Neural cell (in vitro differentiated cells): Measurements from ENCODE around the gene CEP350. TPM values are rescaled to one million over a fixed set of nuclear protein-coding genes. Genes with fewer than 3 reads are reported as not detected.

ENCODE experiments used
- H2AFZ ChIP-seq: fragments of 200-600, 300-800 bp; sonication (generic), shearing (Covaris generic); 2 replicates; pipeline ENCODE4 v1.6.0; 2014; ENCODE audit warnings: low read depth, mild to moderate bottlenecking, antibody characterized with exemption, low read length, moderate library complexity
- H3F3A ChIP-seq: fragments of 200-600 bp; shearing (Covaris generic); 2 replicates; pipeline ENCODE4 v1.6.1; 2016; ENCODE audit warnings: mild to moderate bottlenecking, moderate library complexity, mixed read lengths, antibody characterized with exemption, low read length; ENCODE audit not compliant: insufficient read depth, poor library complexity, severe bottlenecking
- H3K27ac ChIP-seq: fragments of 200-600, 300-800 bp; sonication (generic), shearing (Covaris generic); 2 replicates; pipeline ENCODE4 v1.5.1; 2014; ENCODE audit warnings: mild to moderate bottlenecking, low read length, moderate library complexity
- H3K27me3 ChIP-seq: fragments of 300-800, 200-600 bp; sonication (generic), shearing (Covaris generic); 2 replicates; pipeline ENCODE4 v1.6.0; 2014; ENCODE audit warnings: mild to moderate bottlenecking, low read depth, low read length, moderate library complexity; ENCODE audit not compliant: insufficient read depth
- H3K36me3 ChIP-seq: fragments of 300-800, 200-600 bp; sonication (generic), shearing (Covaris generic); 2 replicates; pipeline ENCODE4 v1.5.1; 2014; ENCODE audit warnings: mild to moderate bottlenecking, antibody characterized with exemption, low read length, moderate library complexity; ENCODE audit not compliant: insufficient read depth
- H3K4me2 ChIP-seq: fragments of 300-800, 200-600 bp; sonication (generic), shearing (Covaris generic); 2 replicates; pipeline ENCODE4 v1.6.0; 2014; ENCODE audit warnings: mild to moderate bottlenecking, low read length
- H3K4me3 ChIP-seq: fragments of 300-800, 200-600 bp; sonication (generic), shearing (Covaris generic); 2 replicates; pipeline ENCODE4 v1.5.1; 2014; ENCODE audit warnings: mild to moderate bottlenecking, low read length, moderate library complexity
- H3K79me2 ChIP-seq: fragments of 200-600 bp; shearing (Covaris generic); replicated peaks from 2 replicates; pipeline ENCODE4 v1.6.0; 2014; ENCODE audit warnings: mild to moderate bottlenecking, low read length, moderate library complexity; ENCODE audit not compliant: insufficient read depth
- H3K9ac ChIP-seq: fragments of 300-800, 200-600 bp; sonication (generic), shearing (Covaris generic); 2 replicates; pipeline ENCODE4 v1.6.1; 2016; ENCODE audit warnings: mild to moderate bottlenecking, low read length, mixed read lengths
- H3K9me2 ChIP-seq: fragments of 200-600 bp; shearing (Covaris generic); 2 replicates; pipeline ENCODE4 v1.6.1; 2016; ENCODE audit warnings: mild to moderate bottlenecking, low read length, mixed read lengths; ENCODE audit not compliant: insufficient read depth
- H3K9me3 ChIP-seq: fragments of 200-600, 300-800 bp; sonication (generic), shearing (Covaris generic); 2 replicates; pipeline ENCODE4 v1.6.1; 2016; ENCODE audit warnings: mild to moderate bottlenecking, mixed run types, low read length, moderate library complexity, mixed read lengths
- H4K20me1 ChIP-seq: fragments of 200-600 bp; shearing (Covaris generic); 2 replicates; pipeline ENCODE4 v1.6.1; 2016; ENCODE audit warnings: mild to moderate bottlenecking, mixed run types; ENCODE audit not compliant: insufficient read depth
- CTCF ChIP-seq: fragments of 450-650 bp; IDR thresholded peaks from 2 replicates; pipeline ENCODE4 v1.5.1; 2014; ENCODE audit warnings: antibody characterized with exemption, mild to moderate bottlenecking, moderate library complexity; ENCODE audit not compliant: poor library complexity, severe bottlenecking
- EP300 ChIP-seq: fragments of 450-650 bp; conservative IDR thresholded peaks from 2 replicates; pipeline ENCODE4 v1.6.1; 2014; ENCODE audit warnings: antibody characterized with exemption, mild to moderate bottlenecking, moderate library complexity; ENCODE audit not compliant: poor library complexity, severe bottlenecking
- EZH2 ChIP-seq: fragments of 200-600, 300-800 bp; shearing (Covaris generic), sonication (generic); IDR thresholded peaks from 2 replicates; pipeline ENCODE4 v1.6.1; 2014; ENCODE audit warnings: antibody characterized with exemption, low read length, borderline replicate concordance, mild to moderate bottlenecking; ENCODE audit not compliant: insufficient read depth, poor library complexity, severe bottlenecking
- MXI1 ChIP-seq: fragments of 450-650 bp; conservative IDR thresholded peaks from 2 replicates; pipeline ENCODE4 v1.6.1; 2014; ENCODE audit warnings: antibody characterized with exemption, mild to moderate bottlenecking; ENCODE audit not compliant: poor library complexity, severe bottlenecking
- POLR2AphosphoS5 ChIP-seq: IDR thresholded peaks from 2 replicates; pipeline ENCODE4 v1.6.1; 2012
- RAD21 ChIP-seq: fragments of 450-650 bp; conservative IDR thresholded peaks from 2 replicates; pipeline ENCODE4 v1.6.1; 2014; ENCODE audit warnings: antibody characterized with exemption, mild to moderate bottlenecking, moderate library complexity
- REST ChIP-seq: IDR thresholded peaks from 2 replicates; pipeline ENCODE4 v1.6.1; 2012; ENCODE audit warnings: borderline replicate concordance
- SMC3 ChIP-seq: fragments of 450-650 bp; conservative IDR thresholded peaks from 2 replicates; pipeline ENCODE4 v1.6.1; 2014; ENCODE audit warnings: antibody characterized with exemption, mild to moderate bottlenecking, moderate library complexity; ENCODE audit not compliant: poor library complexity
- TAF1 ChIP-seq: IDR thresholded peaks from 2 replicates; pipeline ENCODE4 v1.6.1; 2012; ENCODE audit warnings: low read depth
- polyA plus RNA-seq: library from polyadenylated mRNA; depleted of rRNA; stranded (reverse); fragments of >200 nt; gene quantifications from 2 replicates; pipeline ENCODE4 v1.2.3, GENCODE V29; 2014

Gene CEP350
- polyA plus RNA-seq, 1 donor from 2014 or later = 28.1 TPM

- H3K9me3 ChIP-seq = no peaks in the 10 kb centered on the region
- no peak overlapping the region for H3K27ac ChIP-seq
- H3K9me2 ChIP-seq = no peaks in the 10 kb centered on the region
- no peaks in the 10 kb centered on the region for H3F3A ChIP-seq
- no peaks in the 10 kb centered on the region for H3K27me3 ChIP-seq
- no peak overlapping the region for H3K4me3 ChIP-seq
- no peak overlapping the region for H3K4me2 ChIP-seq
- no peak overlapping the region for H3K9ac ChIP-seq
- no peak for TF ChIP-seq RAD21
- no peak for TF ChIP-seq EP300
- no peak for TF ChIP-seq MXI1
- TF ChIP-seq CTCF = no peak
- TF ChIP-seq SMC3 = no peak
- no peak for TF ChIP-seq TAF1
- TF ChIP-seq EZH2 = no peak
- TF ChIP-seq REST = no peak
- no peak for TF ChIP-seq POLR2AphosphoS5
- H3K79me2 ChIP-seq = no peaks in the 10 kb centered on the region
- no peak overlapping the region for H2AFZ ChIP-seq
- no peaks in the 10 kb centered on the region for H4K20me1 ChIP-seq
- no peaks in the 10 kb centered on the region for H3K36me3 ChIP-seq
Observed at GRCh38 chr1:180112984-180113647, 158.5 kb downstream of the CEP350 start.

GRCh38 chr1:180114396-180114945, 159.9 kb downstream of the CEP350 start:
- Histone ChIP-seq H3K9ac (no peak overlapping the region), H2AFZ (no peak overlapping the region), H4K20me1 (no peaks in the 10 kb centered on the region), H3K79me2 (no peaks in the 10 kb centered on the region), H3K4me3 (no peak overlapping the region), H3K27ac (no peak overlapping the region), H3K27me3 (no peaks in the 10 kb centered on the region), H3K4me2 (no peak overlapping the region), H3K9me2 (no peaks in the 10 kb centered on the region), H3K9me3 (no peaks in the 10 kb centered on the region), H3F3A (no peaks in the 10 kb centered on the region), H3K36me3 (no peaks in the 10 kb centered on the region)
- TF ChIP-seq REST (no peak), TAF1 (no peak), CTCF (no peak), EZH2 (no peak)
